HepG2 (cell line): ENCODE measurements around the gene TMUB1. TPM values are rescaled to one million over a fixed set of nuclear protein-coding genes. Genes with fewer than 3 reads are reported as not detected.

Source experiments
- CHD2 ChIP-seq: IDR thresholded peaks from 2 replicates; pipeline ENCODE4 v1.6.1; 2011; ENCODE audit warnings: low read depth, low read length, improper control_type of control experiment
- CSRNP2 ChIP-seq: sonication (generic); formaldehyde crosslinking; conservative IDR thresholded peaks from 2 replicates; pipeline ENCODE4 v1.8.0; 2022; ENCODE audit warnings: low read depth, missing genetic modification reagents
- E2F2 ChIP-seq: sonication (generic); formaldehyde crosslinking; IDR thresholded peaks from 2 replicates; pipeline ENCODE4 v1.4.0; 2020; ENCODE audit warnings: missing genetic modification reagents, borderline replicate concordance
- HINFP ChIP-seq: sonication (generic); formaldehyde crosslinking; IDR thresholded peaks from 2 replicates; pipeline ENCODE4 v1.4.0; 2020; ENCODE audit warnings: low read depth, mild to moderate bottlenecking, missing genetic modification reagents
- IRF1 ChIP-seq: sonication (generic); formaldehyde crosslinking; IDR thresholded peaks from 2 replicates; pipeline ENCODE4 v1.4.0; 2020; ENCODE audit warnings: low read depth, mild to moderate bottlenecking, missing genetic modification reagents
- NCOR1 ChIP-seq: fragments of 200-600 bp; sonication (generic); IDR thresholded peaks from 2 replicates; pipeline ENCODE4 v1.7.0; 2017; ENCODE audit warnings: antibody characterized with exemption, low read length, borderline replicate concordance
- SNAI1 ChIP-seq: sonication (generic); formaldehyde crosslinking; IDR thresholded peaks from 2 replicates; pipeline ENCODE4 v1.5.0; 2020; ENCODE audit warnings: mild to moderate bottlenecking, missing genetic modification reagents, borderline replicate concordance
- ZHX1 ChIP-seq: sonication (generic); formaldehyde crosslinking; IDR thresholded peaks from 2 replicates; pipeline ENCODE4 v1.8.1; 2022; ENCODE audit warnings: low read depth, mild to moderate bottlenecking, missing genetic modification reagents
- ZNF318 ChIP-seq: sonication (generic); formaldehyde crosslinking; IDR thresholded peaks from 2 replicates; pipeline ENCODE4 v1.4.0; 2020; ENCODE audit warnings: mild to moderate bottlenecking, missing genetic modification reagents
- ZNF737 ChIP-seq: sonication (generic); formaldehyde crosslinking; IDR thresholded peaks from 2 replicates; pipeline ENCODE4 v1.5.0; 2020; ENCODE audit warnings: missing genetic modification reagents, mild to moderate bottlenecking, borderline replicate concordance
- polyA plus RNA-seq, 8 experiments: library from polyadenylated mRNA; depleted of rRNA in 3 of 8; stranded (reverse) in 7 of 8; unstranded in 1 of 8; fragments of >200 nt; fragmentation: Illumina TruSeq in 4 of 8; extraction: Trizol in 4 of 8; gene quantifications; 2 replicates each; pipeline versions ENCODE4 v1.2.1 to v1.2.3, GENCODE V29; 2011 to 2016; ENCODE audit warnings: low read depth in 4 of 8, missing spikeins in 1 of 8, mixed read lengths in 1 of 8; ENCODE audit not compliant: insufficient read depth in 1 of 8
- total RNA-seq, 5 experiments: library from RNA; depleted of rRNA; stranded (reverse); fragments of >200 nt; fragmentation: Illumina TruSeq; extraction: Trizol; gene quantifications; 2 replicates each; pipeline ENCODE4 v1.2.3, GENCODE V29; 2016; ENCODE audit warnings: low read depth in 1 of 5

Gene TMUB1
- total and polyA plus RNA-seq, 2 of the 13 experiments (the other 11 are each of a cell fraction or from before 2014, with no cell fraction given) = 44.8 to 51.6 TPM

- TF ChIP-seq ZNF318 (no peak), NCOR1 (no peak), E2F2 (CRISPR knock-in tag) (0 out of 2 replicates have a peak, but pooled peaks have one; percentile 63), SNAI1 (CRISPR knock-in tag) (no peak), CHD2 (no peak; the same call in 1 of the 2 replicates), CSRNP2 (CRISPR knock-in tag) (no peak), HINFP (CRISPR knock-in tag) (no peak), IRF1 (no peak), ZHX1 (CRISPR knock-in tag) (0 out of 2 replicates have a peak, but pooled peaks have one; percentile 59), ZNF737 (CRISPR knock-in tag) (no peak)
Observed at GRCh38 chr7:151080522-151081169, 2.6 kb downstream of the TMUB1 start, which contains the start of gene FASTK (continued).
